GM12865 (cell line): ENCODE data around the gene CDH13.

Source experiments
- DNase-seq: peaks from one replicate; pipeline ENCODE4 v3.0.0; 2010; ENCODE audit warnings: low read depth
- H3K4me3 ChIP-seq: 2 replicates; pipeline ENCODE4 v1.5.1; 2011; ENCODE audit warnings: mild to moderate bottlenecking, low read depth, low read length, control low read depth
- CTCF ChIP-seq: IDR thresholded peaks from 2 replicates; pipeline ENCODE4 v1.5.1; 2011; ENCODE audit warnings: low read length, control low read depth, low read depth, inconsistent platforms; ENCODE audit not compliant: insufficient read depth; ENCODE audit errors: missing control alignments

Gene CDH13

GRCh38 chr16:83807327-83807709, 1180.5 kb downstream of the CDH13 start:
- peak; percentile 5 for DNase-seq
- H3K4me3 ChIP-seq = peak overlapping the region; percentile 15; the same call in 1 of the 2 replicates
- TF ChIP-seq CTCF = no peak

- peak; percentile 96 for DNase-seq
- TF ChIP-seq CTCF = no peak
These were observed 1181.2 kb downstream of the CDH13 start, which contains the start of gene HSBP1 for GRCh38 chr16:83807710-83808572. Gene HSBP1, plus strand, starts transcription at chr16:83807978. Its CDS starts 99 bp downstream, at chr16:83808077.

GRCh38 chr16:83808573-83809014, 1181.8 kb downstream of the CDH13 start:
- no peak for DNase-seq
- no peak for TF ChIP-seq CTCF
- peak overlapping the region; percentile 89 for H3K4me3 ChIP-seq

More at GRCh38 chr16:83807710-83808572, 1181.2 kb downstream of the CDH13 start, which contains the start of gene HSBP1:
- H3K4me3 ChIP-seq = peak within 1 kb of the TSS; percentile 89

GRCh38 chr16:83809092-83809491, 1182.3 kb downstream of the CDH13 start:
- TF ChIP-seq CTCF = no peak
- peak overlapping the region; percentile 89 for H3K4me3 ChIP-seq
- no peak for DNase-seq

- H3K4me3 ChIP-seq = no peak overlapping the region
- TF ChIP-seq CTCF = no peak
- DNase-seq = no peak
These were observed 1184.1 kb downstream of the CDH13 start for GRCh38 chr16:83810901-83811300.

GRCh38 chr16:83813823-83814658, 1187.3 kb downstream of the CDH13 start:
- no peak for TF ChIP-seq CTCF
- H3K4me3 ChIP-seq = no peak overlapping the region
- peak; percentile 26 for DNase-seq
